Smooth muscle cell (in vitro differentiated cells): ENCODE measurements around the gene RNF157. TPM values are rescaled to one million over a fixed set of nuclear protein-coding genes. Genes with fewer than 3 reads are reported as not detected.

Experiments
- DNase-seq: peaks from one replicate; lab custom pipeline; 2025; ENCODE audit not compliant: unreplicated experiment; lab: John Stamatoyannopoulos, UW
- H2AFZ ChIP-seq: fragments of 200-600 bp; sonication (generic); 2 replicates; pipeline ENCODE4 v1.6.0; 2016; ENCODE audit warnings: antibody characterized with exemption, low read depth, mild to moderate bottlenecking
- H3F3A ChIP-seq: fragments of 200-600 bp; sonication (generic); 2 replicates; pipeline ENCODE4 v1.6.0; 2017; ENCODE audit warnings: antibody characterized with exemption, low read depth
- H3K27ac ChIP-seq: fragments of 200-600 bp; sonication (generic); 2 replicates; pipeline ENCODE4 v1.5.1; 2016; ENCODE audit warnings: low read depth, mild to moderate bottlenecking
- H3K27me3 ChIP-seq: fragments of 200-600 bp; sonication (generic); 2 replicates; pipeline ENCODE4 v1.6.1; 2016; ENCODE audit warnings: low read depth, mild to moderate bottlenecking
- H3K36me3 ChIP-seq: fragments of 200-600 bp; sonication (generic); 2 replicates; pipeline ENCODE4 v1.5.1; 2016; ENCODE audit warnings: low read depth
- H3K4me1 ChIP-seq: fragments of 200-600 bp; sonication (generic); 2 replicates; pipeline ENCODE4 v1.5.1; 2016; ENCODE audit warnings: low read depth
- H3K4me2 ChIP-seq: fragments of 200-600 bp; sonication (generic); 2 replicates; pipeline ENCODE4 v1.6.0; 2016; ENCODE audit warnings: mild to moderate bottlenecking
- H3K4me3 ChIP-seq: fragments of 200-600 bp; sonication (generic); 2 replicates; pipeline ENCODE4 v1.5.1; 2016; ENCODE audit warnings: mild to moderate bottlenecking
- H3K79me2 ChIP-seq: fragments of 200-600 bp; sonication (generic); 2 replicates; pipeline ENCODE4 v1.6.0; 2016; ENCODE audit warnings: low read depth, mild to moderate bottlenecking
- H3K9ac ChIP-seq: fragments of 200-600 bp; sonication (generic); 2 replicates; pipeline ENCODE4 v1.6.0; 2016; ENCODE audit warnings: low read depth
- H3K9me3 ChIP-seq: fragments of 200-600 bp; sonication (generic); replicated peaks from 2 replicates; pipeline ENCODE4 v1.5.1; 2016; ENCODE audit warnings: low read depth
- H4K20me1 ChIP-seq: fragments of 200-600 bp; sonication (generic); 2 replicates; pipeline ENCODE4 v1.6.0; 2016; ENCODE audit warnings: low read depth
- CTCF ChIP-seq: fragments of 200-600 bp; sonication (generic); IDR thresholded peaks from 2 replicates; pipeline ENCODE4 v1.5.1; 2017; ENCODE audit warnings: borderline replicate concordance, mild to moderate bottlenecking, antibody characterized with exemption; ENCODE audit not compliant: insufficient read depth, poor library complexity, severe bottlenecking
- WGBS: methylation state at CpG from one replicate; pipeline ENCODE4 v1.1.7; 2016; ENCODE audit warnings: low lambda C conversion rate; 5-methylcytosine and 5-hydroxymethylcytosine counted together
- polyA plus RNA-seq: library from polyadenylated mRNA; unstranded; fragments of >200 nt; fragmentation: Nextera tagmentation; extraction: Ambion mirVana; gene quantifications from 2 replicates; pipeline ENCODE4 v1.2.1, GENCODE V29; 2016
- total RNA-seq: library from RNA; depleted of rRNA; stranded (reverse); fragments of >200 nt; gene quantifications from 2 replicates; pipeline ENCODE4 v1.2.3, GENCODE V29; 2014

The RNF157 gene
- total and polyA plus RNA-seq, 2 experiments from 2014 or later: 0.09 to 0.63 TPM

- H3K4me3 ChIP-seq: no peak overlapping the region
- peaks cover 82% of the 10 kb centered on the region for H3K27me3 ChIP-seq
- no peak overlapping the region for H3K9ac ChIP-seq
- WGBS: 13% methylated on average over 14 of the region's 21 CpGs
- no peak overlapping the region for H3K4me2 ChIP-seq
- H3K79me2 ChIP-seq: no peaks in the 10 kb centered on the region
- no peak overlapping the region for H3K27ac ChIP-seq
- DNase-seq: no peak
- no peaks in the 10 kb centered on the region for H3K36me3 ChIP-seq
- TF ChIP-seq CTCF: no peak
- no peaks in the 10 kb centered on the region for H4K20me1 ChIP-seq
- peaks cover 32% of the 10 kb centered on the region for H3K4me1 ChIP-seq
- no peaks in the 10 kb centered on the region for H3K9me3 ChIP-seq
- H2AFZ ChIP-seq: no peak overlapping the region
- H3F3A ChIP-seq: no peaks in the 10 kb centered on the region
These were observed 107.5 kb downstream of the RNF157 start for GRCh38 chr17:76132574-76133338.

GRCh38 chr17:76131692-76132573 is 108.4 kb downstream of the RNF157 start:
- 26% methylated on average over 18 of the region's 21 CpGs for WGBS
- peaks cover 26% of the 10 kb centered on the region for H3K4me1 ChIP-seq
- H2AFZ ChIP-seq: no peak overlapping the region
- H3F3A ChIP-seq: no peaks in the 10 kb centered on the region
- H3K36me3 ChIP-seq: no peaks in the 10 kb centered on the region
- no peaks in the 10 kb centered on the region for H3K79me2 ChIP-seq
- peaks cover 79% of the 10 kb centered on the region for H3K27me3 ChIP-seq
- H3K9me3 ChIP-seq: no peaks in the 10 kb centered on the region
- no peak overlapping the region for H3K4me3 ChIP-seq
- no peak overlapping the region for H3K9ac ChIP-seq
- no peaks in the 10 kb centered on the region for H4K20me1 ChIP-seq
- no peak overlapping the region for H3K4me2 ChIP-seq
- TF ChIP-seq CTCF: no peak
- H3K27ac ChIP-seq: no peak overlapping the region
- DNase-seq: no peak

GRCh38 chr17:76131051-76131691 is 109.1 kb downstream of the RNF157 start:
- no peak for DNase-seq
- H3K4me1 ChIP-seq: peaks cover 26% of the 10 kb centered on the region
- no peaks in the 10 kb centered on the region for H3F3A ChIP-seq
- no peaks in the 10 kb centered on the region for H4K20me1 ChIP-seq
- 47% methylated on average over 18 of the region's 21 CpGs for WGBS
- no peak overlapping the region for H2AFZ ChIP-seq
- H3K4me3 ChIP-seq: no peak overlapping the region
- no peak overlapping the region for H3K4me2 ChIP-seq
- peaks cover 72% of the 10 kb centered on the region for H3K27me3 ChIP-seq
- H3K27ac ChIP-seq: no peak overlapping the region
- no peak for TF ChIP-seq CTCF
- no peaks in the 10 kb centered on the region for H3K79me2 ChIP-seq
- H3K9me3 ChIP-seq: no peaks in the 10 kb centered on the region
- H3K36me3 ChIP-seq: no peaks in the 10 kb centered on the region
- H3K9ac ChIP-seq: no peak overlapping the region
